A204.1 (cell line): ENCODE measurements around the gene ZC4H2.
"Not testable (repeated sequence)": the region's sequence is repeated elsewhere in the genome, so short reads cannot be mapped to it uniquely, and the experiment has no call there.

ENCODE experiments used
- FAIRE-seq: peaks from 2 replicates; lab custom pipeline; 2012; peaks lifted over from hg19 to GRCh38; lab: Jason Lieb, UNC

The ZC4H2 gene, protein sequence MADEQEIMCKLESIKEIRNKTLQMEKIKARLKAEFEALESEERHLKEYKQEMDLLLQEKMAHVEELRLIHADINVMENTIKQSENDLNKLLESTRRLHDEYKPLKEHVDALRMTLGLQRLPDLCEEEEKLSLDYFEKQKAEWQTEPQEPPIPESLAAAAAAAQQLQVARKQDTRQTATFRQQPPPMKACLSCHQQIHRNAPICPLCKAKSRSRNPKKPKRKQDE

GRCh38 chrX:64975989-64976672 lies at the start of gene ZC4H2:
ZC4H2 (minus strand) TSS chrX:64976450; CDS start chrX:64976377, 73 bp downstream.
- no peak for FAIRE-seq

DNA sequence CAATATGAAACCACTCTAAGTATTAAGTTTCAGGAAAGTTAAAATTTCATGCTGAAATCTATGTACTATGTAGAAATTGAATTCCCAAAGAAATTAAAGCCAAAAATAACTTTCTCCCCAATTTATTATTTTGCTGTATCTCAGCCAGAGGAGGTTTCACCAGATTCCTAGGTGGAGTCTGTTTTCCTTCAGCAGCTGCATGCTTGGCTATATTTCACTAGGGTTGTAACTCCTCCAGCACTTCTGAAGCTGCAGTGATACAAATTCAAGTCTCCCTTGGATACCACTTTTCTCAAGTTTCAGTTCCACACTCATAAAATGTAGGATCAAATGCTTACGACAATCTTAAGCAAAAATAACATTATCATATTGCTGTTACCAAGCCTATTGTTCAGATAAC lies 41.2 kb upstream of the ZC4H2 start:
- no peak for FAIRE-seq

- FAIRE-seq, result no peak
These were observed 38.0 kb upstream of the ZC4H2 start for GRCh38 chrX:65014230-65014629.

DNA sequence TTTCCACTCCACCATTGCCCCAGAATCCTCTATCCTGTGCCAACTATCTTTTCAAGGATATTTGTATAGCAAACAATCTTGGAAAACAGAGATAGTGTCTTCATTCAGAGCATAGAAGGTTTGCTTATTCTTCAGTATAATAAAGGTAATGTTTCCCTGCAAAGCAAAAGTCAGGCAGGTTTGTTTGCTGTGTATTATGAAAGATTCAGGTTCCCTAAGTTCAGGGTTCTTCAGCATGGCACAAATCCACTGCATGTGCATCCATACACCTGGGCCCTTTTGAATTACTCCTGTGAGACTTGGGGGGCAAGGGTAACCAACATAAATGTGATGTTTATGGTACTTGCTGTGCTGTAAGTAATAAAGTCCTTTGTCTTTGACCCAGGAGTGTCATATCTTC lies 33.2 kb upstream of the ZC4H2 start:
- FAIRE-seq, result no peak

- not testable (repeated sequence) for FAIRE-seq
These were observed 26.0 kb upstream of the ZC4H2 start for GRCh38 chrX:65002208-65002607.

- FAIRE-seq, result no peak
These were observed 20.6 kb upstream of the ZC4H2 start for GRCh38 chrX:64996805-64997204.

DNA sequence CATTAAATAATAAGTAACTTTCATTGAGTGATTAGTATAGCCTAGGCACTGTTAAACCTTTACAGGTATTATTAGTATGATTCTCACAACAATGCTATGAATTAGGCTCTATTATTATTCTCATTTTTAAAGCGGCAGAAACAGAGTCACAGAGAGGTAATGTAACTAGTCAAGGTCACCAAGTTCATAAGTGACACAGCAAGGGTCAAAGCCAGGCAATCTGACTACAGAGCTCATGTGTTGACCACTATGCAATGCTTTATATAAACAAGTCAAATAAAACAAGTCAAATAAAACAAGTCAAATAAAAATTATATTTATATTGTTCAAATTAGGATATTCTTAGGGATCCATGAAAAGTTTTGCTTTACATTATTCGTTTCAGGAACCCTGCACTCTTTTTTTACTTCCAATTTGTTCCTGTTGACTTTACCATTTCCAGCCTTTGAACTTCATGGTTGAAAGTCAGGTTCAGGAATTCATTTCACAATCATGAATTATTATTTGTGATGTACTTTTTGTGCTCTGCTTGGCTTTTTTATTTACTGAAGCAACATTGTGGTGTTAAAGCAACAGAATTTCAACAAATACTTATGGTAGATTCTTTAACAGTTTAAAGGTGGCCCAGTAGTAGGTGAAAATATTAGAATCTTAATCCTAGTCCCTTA lies 18.0 kb upstream of the ZC4H2 start:
- no peak for FAIRE-seq

GRCh38 chrX:64977830-64978229 lies 1.6 kb upstream of the ZC4H2 start:
- FAIRE-seq, result no peak

DNA sequence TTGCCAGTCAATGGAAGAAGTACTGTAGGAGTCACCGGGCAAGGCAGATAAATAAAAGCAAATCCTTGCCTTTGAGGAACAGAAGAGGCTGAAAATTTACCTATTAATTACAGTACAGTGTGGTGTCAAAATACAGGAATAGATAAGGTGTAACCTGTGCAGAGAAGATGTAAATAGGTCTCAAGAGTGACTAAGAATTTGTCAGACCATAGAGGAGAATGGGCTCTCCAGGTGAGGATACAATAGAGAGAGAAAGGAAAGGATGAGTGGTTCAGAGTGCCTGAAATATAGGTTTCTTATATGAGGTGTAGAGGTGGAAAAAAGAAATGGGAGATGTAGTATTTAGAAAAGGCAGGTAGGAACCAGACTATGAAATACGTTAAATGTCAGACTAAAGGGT lies 801 bp upstream of the ZC4H2 start:
- no peak for FAIRE-seq

- no peak for FAIRE-seq
These were observed 407 bp upstream of the ZC4H2 start for GRCh38 chrX:64976673-64977040.

GRCh38 chrX:64975491-64975890 lies 759 bp downstream of the ZC4H2 start:
- no peak for FAIRE-seq

DNA sequence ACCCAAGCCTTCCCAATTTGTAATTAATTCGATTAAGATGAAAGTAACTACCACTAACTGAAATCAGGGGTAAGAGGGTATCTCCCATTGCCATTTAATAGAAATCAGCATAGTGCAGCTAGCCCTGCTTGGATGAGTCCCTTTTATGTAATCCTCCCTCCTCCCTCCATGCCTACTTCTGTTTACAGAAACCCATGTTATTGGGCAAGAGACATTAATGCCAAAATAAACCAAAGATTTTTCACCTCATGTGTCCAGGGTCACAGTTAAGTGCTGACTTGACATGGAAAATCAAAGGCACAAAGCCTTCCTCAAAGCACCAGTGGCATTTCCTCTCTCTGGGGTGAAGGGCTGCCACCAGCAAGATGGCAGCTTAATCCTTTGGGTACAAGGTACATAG lies 50.8 kb downstream of the ZC4H2 start:
- no peak for FAIRE-seq

GRCh38 chrX:64908121-64908520 lies 68.1 kb downstream of the ZC4H2 start:
- FAIRE-seq, result no peak

DNA sequence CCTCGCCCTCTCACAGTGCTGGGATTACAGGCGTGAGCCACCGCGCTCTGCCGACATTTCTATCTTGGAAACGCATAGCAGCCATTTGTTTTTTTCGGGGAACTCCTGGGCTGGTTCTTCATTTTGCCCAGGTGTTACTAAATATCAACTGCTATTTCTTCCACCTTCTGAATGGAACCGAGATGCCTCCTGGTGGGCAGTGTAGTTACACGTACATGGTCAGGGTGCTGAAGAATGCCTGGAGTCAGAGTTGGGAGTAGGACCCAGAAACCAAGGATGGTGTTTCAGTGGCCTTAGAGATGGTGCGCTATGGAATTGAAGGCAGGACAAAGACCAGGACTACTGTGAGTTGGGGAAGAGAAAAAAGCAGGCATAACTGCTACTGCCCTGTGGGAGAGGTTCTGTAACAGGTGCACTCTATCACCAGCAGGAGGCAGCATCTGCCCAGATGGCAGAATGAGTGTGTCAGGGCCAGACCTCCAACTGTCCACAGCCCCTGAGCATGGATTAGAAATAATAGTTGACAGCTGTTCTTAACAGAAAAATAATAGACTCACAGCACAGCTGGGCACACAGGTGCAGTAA lies 81.7 kb downstream of the ZC4H2 start:
- FAIRE-seq, result no peak

GRCh38 chrX:64885850-64886249 lies 90.4 kb downstream of the ZC4H2 start:
- FAIRE-seq, result no peak

GRCh38 chrX:64878709-64879108 lies 97.5 kb downstream of the ZC4H2 start:
- not testable (repeated sequence) for FAIRE-seq

DNA sequence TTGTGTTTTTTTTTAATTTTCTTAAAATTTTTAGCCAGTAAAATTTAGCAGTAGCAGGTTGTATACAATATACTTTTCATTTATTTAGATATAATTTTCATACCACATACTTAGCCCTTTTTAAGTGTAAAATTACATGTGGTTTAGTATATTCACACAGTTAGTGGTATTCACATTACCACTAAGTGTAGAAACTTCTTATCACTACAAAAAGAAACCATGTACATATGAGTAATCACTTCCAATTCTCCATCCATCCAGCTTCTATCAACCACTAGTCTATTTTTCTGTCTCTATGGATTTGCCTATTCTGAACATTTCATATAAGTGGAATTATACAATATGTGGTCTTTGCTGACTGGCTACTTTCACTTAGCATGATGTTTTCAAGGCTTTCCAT lies 109.0 kb downstream of the ZC4H2 start:
- no peak for FAIRE-seq
